Activated CD4-positive, alpha-beta T cell treated with anti-CD3 and anti-CD28 coated beads for 36 hours (primary cell): ENCODE results near the gene ESPNL. TPM values are rescaled to one million over a fixed set of nuclear protein-coding genes. Genes with fewer than 3 reads are reported as not detected.

ENCODE experiments used
- ATAC-seq: fragments of 200-7000 bp; cut with Tn5 transposase; one replicate; pipeline ENCODE4 v1.10.0; 2021; ENCODE audit warnings: mild to moderate bottlenecking, moderate library complexity
- CTCF ChIA-PET: fragments of 350-600 bp; sonication (Branson Sonifier 250); formaldehyde crosslinking; loops from one replicate; lab custom pipeline; 2021; ENCODE audit warnings: antibody characterized with exemption; lab: Charles Lee
- POLR2A ChIA-PET: fragments of 350-600 bp; sonication (Branson Sonifier 250); formaldehyde crosslinking; loops from one replicate; lab custom pipeline; 2021; ENCODE audit warnings: antibody characterized with exemption, inconsistent platforms; lab: Charles Lee
- DNase-seq: peaks from one replicate; pipeline ENCODE4 v3.0.0-alpha.2; 2020
- H3K27ac Mint-ChIP-seq: one replicate; pipeline ENCODE4 v1.8.0; 2021; ENCODE audit warnings: mixed read lengths
- H3K27me3 Mint-ChIP-seq: one replicate; pipeline ENCODE4 v1.8.0; 2021; ENCODE audit warnings: mixed read lengths
- H3K36me3 Mint-ChIP-seq: one replicate; pipeline ENCODE4 v1.8.0; 2021; ENCODE audit warnings: low read depth, mixed read lengths
- H3K4me1 Mint-ChIP-seq: one replicate; pipeline ENCODE4 v1.8.0; 2021; ENCODE audit warnings: mixed read lengths
- H3K4me3 Mint-ChIP-seq: one replicate; pipeline ENCODE4 v1.8.0; 2021; ENCODE audit warnings: mild to moderate bottlenecking, moderate library complexity, mixed read lengths
- H3K9me3 Mint-ChIP-seq: one replicate; pipeline ENCODE4 v1.8.0; 2021; ENCODE audit warnings: low read depth, mixed read lengths
- intact Hi-C, 2 experiments: fragments of 100-400 bp; cut with DNase I in 1 of 2; cut with micrococcal nuclease in 1 of 2; formaldehyde crosslinking; loops; one replicate each; pipeline versions ENCODE4 v1.14.2 to v1.15.1; 2022 to 2024; cut with DNase I, micrococcal nuclease
- total RNA-seq, 2 experiments: library from RNA; stranded (reverse); gene quantifications; one replicate each; pipeline ENCODE4 v1.2.3, GENCODE V29; 2021

The ESPNL gene
- total RNA-seq, 2 experiments from 2014 or later: 0.16 to 0.21 TPM

DNA sequence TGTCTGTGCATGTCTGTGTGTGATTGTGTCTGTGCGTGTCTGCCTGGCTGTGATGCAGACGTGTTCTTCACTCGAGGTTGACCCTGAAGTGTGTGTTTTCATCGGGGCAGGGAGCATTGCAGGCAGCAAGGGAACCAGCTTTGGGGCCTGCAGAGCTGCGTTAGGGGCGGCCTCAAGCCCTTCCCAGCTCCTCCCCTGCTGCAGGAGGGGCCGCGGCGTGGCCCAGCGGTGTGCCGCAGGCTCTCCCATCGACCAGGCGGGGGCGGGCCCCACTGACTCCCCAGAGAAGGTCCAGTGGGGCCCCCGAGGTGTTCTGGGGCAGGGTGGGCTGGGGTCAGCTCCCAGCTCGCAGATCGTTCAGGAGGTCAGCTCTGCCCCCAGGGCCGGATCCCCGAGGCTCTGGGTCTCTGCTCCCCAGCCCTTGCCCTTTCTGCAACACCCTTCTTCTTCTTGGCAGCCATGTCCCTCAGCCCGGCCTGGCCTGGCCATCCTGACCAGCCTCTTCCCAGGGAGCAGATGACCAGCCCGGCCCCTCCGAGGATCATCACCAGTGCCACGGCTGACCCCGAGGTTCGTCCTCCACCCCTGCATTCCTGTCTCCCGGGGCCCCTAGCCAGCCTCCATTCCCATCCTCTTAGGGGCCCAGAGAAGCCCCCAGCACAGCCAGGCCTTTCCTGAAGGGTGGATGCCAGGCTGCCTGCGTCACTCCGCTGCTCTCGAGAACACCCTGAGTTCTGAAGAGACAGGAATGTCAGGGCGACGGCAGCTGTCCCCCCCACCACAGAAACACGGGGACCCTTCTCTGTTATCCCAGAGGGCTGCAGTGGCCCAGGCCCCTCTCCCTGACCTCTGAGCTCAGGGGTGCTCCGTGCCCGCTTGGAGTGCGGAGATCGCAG, 27.3 kb downstream of the ESPNL start:
- Mint-ChIP-seq H3K4me1 (no peaks in the 10 kb centered on the region), H3K9me3 (no peaks in the 10 kb centered on the region), H3K36me3 (no peaks in the 10 kb centered on the region), H3K27me3 (no peaks in the 10 kb centered on the region), H3K4me3 (no peak overlapping the region), H3K27ac (no peak overlapping the region)
- DNase-seq (peak; percentile 38), ATAC-seq (peak; percentile 65)
- ChIA-PET POLR2A (no interaction called here), CTCF (no interaction called here)
- intact Hi-C loops: no loop called here

DNA sequence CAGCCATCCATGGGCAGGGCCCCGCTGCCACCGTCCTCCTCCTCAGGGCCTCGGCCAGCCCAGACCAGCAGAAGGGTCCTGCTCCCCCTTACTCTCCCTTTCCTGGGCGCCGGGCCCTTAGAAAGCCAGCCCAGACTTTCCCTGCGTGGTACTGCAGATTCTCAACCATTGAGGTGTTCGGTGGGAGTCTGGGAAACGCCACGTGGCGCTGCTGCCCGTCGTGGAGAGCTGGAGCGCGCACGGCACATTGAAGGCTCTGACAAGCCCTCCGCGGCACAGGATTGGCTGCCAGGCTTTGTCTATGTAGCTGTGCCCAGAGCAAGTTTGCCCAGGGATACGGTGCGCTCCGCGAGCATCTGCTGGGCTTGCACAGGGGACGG, 27.9 kb downstream of the ESPNL start:
- ChIA-PET POLR2A (no interaction called here), CTCF (no interaction called here)
- no peaks in the 10 kb centered on the region for H3K36me3 Mint-ChIP-seq
- no peaks in the 10 kb centered on the region for H3K9me3 Mint-ChIP-seq
- no peak overlapping the region for H3K27ac Mint-ChIP-seq
- H3K4me3 Mint-ChIP-seq: no peak overlapping the region
- DNase-seq (no peak), ATAC-seq (no peak)
- no peaks in the 10 kb centered on the region for H3K27me3 Mint-ChIP-seq
- no peaks in the 10 kb centered on the region for H3K4me1 Mint-ChIP-seq
- intact Hi-C loops: no loop called here

DNA sequence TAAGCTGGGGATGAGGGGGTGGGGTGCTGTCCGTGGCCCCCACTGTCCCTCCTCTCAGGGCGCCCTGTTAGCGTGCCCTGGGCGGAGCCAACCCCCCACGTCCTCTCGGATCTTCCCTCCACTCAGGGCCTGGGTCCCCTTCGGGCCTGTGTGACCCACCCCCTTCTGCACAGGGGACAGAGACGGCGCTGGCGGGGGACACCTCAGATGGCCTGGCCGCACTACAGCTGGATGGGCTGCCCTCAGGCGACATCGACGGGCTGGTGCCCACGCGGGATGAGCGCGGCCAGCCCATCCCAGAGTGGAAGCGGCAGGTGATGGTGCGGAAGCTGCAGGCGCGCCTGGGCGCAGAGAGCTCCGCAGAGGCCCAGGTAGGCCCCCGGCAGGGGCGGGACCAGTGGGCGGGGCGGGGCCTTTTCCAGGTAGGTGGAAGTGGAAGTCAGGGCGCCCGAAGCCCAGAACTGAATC, 28.4 kb downstream of the ESPNL start:
- no peak overlapping the region for H3K4me3 Mint-ChIP-seq
- no peak overlapping the region for H3K27ac Mint-ChIP-seq
- no peaks in the 10 kb centered on the region for H3K36me3 Mint-ChIP-seq
- ChIA-PET CTCF (no interaction called here), POLR2A (no interaction called here)
- DNase-seq (no peak), ATAC-seq (no peak)
- H3K4me1 Mint-ChIP-seq: no peaks in the 10 kb centered on the region
- H3K9me3 Mint-ChIP-seq: no peaks in the 10 kb centered on the region
- H3K27me3 Mint-ChIP-seq: no peaks in the 10 kb centered on the region
- intact Hi-C loops: no loop called here

DNA sequence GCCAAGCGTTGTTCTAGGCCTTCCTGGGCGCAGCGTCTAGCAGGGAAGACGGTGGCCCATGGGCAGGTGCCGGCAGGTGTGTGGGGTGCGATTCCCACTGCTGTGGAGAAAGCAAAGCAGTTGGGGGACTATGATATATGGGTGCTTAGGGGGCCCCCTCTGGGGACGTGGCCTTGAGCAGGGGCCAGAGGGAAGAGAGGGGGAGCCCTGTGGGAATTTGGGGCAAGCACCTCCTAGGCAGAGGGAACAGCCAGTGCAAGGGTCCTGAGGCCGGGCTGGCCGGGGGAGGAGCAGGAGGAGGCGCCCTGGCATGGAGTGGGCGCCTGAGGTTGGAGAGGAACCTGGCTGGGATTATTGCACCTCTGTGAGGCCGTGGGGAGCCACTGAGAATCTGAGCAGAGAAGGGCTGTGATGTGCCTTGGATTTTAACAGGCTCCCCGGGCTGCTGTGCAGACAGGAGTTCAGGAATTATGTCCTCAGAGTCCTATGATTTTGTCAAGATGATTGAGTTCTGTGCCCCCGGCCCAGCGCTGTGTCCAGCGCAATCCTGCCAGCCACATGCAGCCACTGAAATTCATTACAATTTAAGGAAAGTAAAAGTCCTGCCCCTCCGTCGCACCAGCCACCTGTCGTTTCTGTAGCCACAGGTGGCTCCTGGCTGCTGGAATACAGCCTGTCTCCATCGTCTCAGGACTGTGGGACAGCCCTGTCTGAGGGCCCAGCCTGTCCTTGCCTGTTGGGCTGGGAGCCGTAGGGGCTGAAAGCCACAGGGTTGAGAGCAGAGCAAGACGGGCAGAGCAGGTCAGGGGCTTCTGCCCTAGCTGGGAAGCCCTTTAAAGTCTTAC, 29.2 kb downstream of the ESPNL start:
- Mint-ChIP-seq H3K36me3 (no peaks in the 10 kb centered on the region), H3K4me3 (no peak overlapping the region), H3K4me1 (no peaks in the 10 kb centered on the region), H3K9me3 (no peaks in the 10 kb centered on the region), H3K27ac (no peak overlapping the region), H3K27me3 (no peaks in the 10 kb centered on the region)
- POLR2A ChIA-PET: no interaction called here
- no peak for ATAC-seq
- DNase-seq: no peak
- CTCF ChIA-PET: no interaction called here
- intact Hi-C loops: no loop called here

DNA sequence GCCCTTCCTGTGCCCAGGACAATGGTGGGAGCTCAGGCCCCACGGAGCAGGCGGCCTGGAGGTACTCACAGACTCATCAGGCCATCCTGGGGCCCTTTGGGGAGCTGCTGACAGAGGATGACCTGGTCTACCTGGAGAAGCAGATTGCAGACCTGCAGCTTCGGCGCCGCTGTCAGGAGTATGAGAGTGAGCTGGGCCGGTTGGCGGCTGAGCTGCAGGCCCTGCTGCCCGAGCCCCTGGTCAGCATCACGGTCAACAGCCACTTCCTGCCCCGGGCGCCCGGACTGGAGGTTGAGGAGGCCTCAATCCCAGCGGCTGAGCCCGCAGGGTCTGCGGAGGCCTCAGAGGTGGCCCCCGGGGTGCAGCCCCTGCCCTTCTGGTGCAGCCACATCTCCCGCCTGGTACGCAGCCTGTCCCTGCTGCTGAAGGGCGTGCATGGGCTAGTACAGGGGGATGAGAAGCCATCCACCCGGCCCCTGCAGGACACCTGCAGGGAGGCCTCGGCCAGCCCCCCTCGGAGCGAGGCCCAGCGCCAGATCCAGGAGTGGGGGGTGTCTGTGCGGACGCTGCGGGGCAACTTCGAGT, 30.1 kb downstream of the ESPNL start:
- no peaks in the 10 kb centered on the region for H3K4me1 Mint-ChIP-seq
- ATAC-seq (no peak), DNase-seq (no peak)
- H3K27ac Mint-ChIP-seq: no peak overlapping the region
- H3K27me3 Mint-ChIP-seq: no peaks in the 10 kb centered on the region
- ChIA-PET POLR2A (interaction anchor here (0.6 kb wide), 1 partner anchor 62 kb away, joined by 4 read pairs; no protein-coding TSS in a partner anchor), CTCF (interaction anchor here (0.6 kb wide), 1 partner anchor 108 kb away, joined by 3 read pairs; no protein-coding TSS in a partner anchor)
- H3K36me3 Mint-ChIP-seq: no peaks in the 10 kb centered on the region
- no peak overlapping the region for H3K4me3 Mint-ChIP-seq
- intact Hi-C loops: no loop called here
- no peaks in the 10 kb centered on the region for H3K9me3 Mint-ChIP-seq

DNA sequence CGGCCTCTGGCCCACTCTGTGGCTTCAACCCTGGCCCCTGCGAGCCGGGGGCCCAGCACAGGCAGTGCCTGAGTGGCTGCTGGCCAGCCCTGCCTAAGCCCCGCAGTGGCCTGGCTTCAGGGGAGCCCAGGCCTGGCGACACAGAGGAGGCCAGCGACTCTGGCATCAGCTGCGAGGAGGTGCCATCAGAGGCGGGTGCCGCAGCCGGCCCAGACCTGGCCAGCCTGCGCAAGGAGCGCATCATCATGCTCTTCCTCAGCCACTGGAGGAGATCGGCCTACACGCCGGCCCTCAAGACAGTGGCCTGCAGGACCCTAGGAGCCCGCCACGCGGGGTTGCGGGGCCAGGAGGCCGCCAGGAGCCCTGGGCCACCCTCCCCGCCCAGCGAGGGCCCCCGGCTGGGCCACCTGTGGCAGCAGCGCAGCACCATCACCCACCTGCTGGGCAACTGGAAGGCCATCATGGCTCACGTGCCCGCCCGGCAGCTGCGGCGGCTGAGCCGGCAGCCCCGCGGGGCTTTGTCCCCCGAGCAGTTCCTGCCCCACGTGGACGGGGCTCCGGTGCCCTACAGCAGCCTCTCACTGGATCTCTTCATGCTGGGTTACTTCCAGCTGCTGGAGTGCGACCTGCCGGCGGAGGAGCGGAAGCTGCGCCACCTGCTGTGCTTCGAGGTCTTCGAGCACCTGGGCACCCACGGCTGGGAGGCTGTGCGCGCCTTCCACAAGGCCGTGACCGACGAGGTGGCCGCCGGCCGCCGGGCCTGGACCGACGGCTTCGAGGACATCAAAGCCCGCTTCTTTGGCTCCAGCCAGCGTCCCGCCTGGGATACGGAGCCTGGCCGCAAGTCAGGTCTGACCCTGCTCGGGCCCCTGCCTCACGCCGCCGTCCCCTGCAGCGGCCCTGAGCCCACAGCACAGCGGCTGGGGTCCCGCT, 30.8 kb downstream of the ESPNL start:
- ChIA-PET POLR2A (no interaction called here), CTCF (interaction anchor here (0.6 kb wide), 1 partner anchor 107 kb away, joined by 3 read pairs; no protein-coding TSS in a partner anchor)
- DNase-seq (no peak), ATAC-seq (no peak)
- H3K36me3 Mint-ChIP-seq: no peaks in the 10 kb centered on the region
- no peak overlapping the region for H3K4me3 Mint-ChIP-seq
- no peaks in the 10 kb centered on the region for H3K27me3 Mint-ChIP-seq
- H3K9me3 Mint-ChIP-seq: no peaks in the 10 kb centered on the region
- no peak overlapping the region for H3K27ac Mint-ChIP-seq
- intact Hi-C loops: no loop called here
- no peaks in the 10 kb centered on the region for H3K4me1 Mint-ChIP-seq

DNA sequence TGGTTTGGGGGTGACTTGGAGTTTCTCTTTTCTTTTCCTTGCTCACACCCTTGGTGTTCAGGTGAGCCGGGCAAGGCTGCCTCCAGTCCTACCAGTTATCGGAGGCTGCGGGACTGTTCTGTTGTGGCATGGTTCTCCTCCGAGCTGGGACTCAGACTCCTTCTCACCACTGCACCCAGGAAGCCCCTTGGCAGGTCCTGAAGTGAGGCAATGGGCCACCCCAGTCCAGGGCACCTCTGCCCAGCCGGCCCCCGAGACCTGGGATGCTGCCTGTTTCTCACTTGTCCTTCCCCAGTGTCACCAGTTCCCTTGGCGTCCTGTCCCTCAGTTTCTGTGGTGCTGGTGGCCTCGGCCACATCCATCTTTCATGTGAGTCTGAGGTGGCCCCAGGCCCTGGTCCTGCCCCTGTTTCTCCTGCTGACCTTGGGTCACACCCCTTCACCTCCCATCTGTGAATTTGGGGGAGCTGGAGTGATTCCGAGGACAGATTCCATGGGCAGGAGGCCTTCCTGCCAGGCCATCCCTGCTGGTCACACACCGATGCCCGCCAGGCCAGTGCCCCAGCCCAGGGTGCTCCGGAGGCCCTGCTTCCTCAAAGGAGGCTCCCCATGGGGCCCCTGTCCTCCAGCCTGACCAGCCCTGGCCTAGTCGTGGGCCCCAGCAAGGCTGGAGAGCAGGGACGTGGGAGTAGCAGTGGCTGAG, 31.8 kb downstream of the ESPNL start:
- ChIA-PET CTCF (no interaction called here), POLR2A (no interaction called here)
- no peaks in the 10 kb centered on the region for H3K9me3 Mint-ChIP-seq
- no peak overlapping the region for H3K27ac Mint-ChIP-seq
- ATAC-seq (no peak), DNase-seq (no peak)
- H3K4me3 Mint-ChIP-seq: no peak overlapping the region
- no peaks in the 10 kb centered on the region for H3K36me3 Mint-ChIP-seq
- H3K27me3 Mint-ChIP-seq: no peaks in the 10 kb centered on the region
- intact Hi-C loops: no loop called here
- no peaks in the 10 kb centered on the region for H3K4me1 Mint-ChIP-seq

DNA sequence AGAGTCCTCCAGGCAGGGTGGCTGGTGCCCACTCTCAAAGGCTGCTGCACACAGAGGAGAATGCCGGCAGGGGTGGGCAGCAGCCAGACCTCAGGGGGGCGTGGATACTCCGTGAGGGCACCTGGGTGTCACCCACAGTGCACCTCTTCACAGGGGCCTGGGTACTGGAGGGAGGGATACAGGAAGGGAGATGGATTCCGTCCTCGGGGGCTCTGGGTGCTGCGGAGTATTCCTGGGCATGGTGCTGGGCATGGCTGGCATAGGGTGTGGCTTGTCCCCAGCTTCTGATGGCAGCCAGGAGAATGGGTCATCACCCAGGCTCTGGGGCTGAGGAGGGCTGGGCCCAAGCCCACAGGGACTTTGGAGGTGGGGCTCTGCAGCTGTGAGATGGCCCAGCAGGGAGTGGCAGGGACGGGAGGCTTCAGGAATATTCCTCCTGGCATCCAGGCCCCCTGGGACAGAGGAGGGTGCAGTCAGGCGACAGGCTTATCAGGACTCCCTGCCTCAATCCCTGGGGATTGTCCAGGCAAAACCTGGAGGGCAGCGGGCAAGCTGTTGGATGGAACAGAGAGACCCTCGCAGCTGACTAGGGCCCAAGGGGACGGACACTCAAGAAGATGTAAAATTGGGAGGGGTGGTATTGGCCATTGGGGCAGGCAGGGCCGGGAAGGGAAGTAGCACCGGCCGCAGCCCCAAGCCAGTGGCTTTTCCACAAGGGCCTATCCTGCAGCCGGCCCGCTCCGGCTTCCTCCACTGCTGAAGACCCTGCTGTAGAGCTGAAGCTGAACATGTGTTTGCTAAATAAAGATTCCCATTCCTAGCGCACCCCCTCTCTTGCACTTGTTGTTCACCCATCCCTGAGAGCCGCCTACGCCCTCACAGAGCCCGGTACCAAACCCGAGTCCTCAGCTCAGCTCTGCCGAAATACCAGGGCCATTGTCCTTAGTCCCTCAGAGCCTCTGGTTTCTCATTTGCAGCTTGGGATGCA, 32.6 kb downstream of the ESPNL start:
- Mint-ChIP-seq H3K27me3 (no peaks in the 10 kb centered on the region), H3K27ac (no peak overlapping the region), H3K9me3 (no peaks in the 10 kb centered on the region), H3K36me3 (no peaks in the 10 kb centered on the region), H3K4me1 (no peaks in the 10 kb centered on the region), H3K4me3 (no peak overlapping the region)
- POLR2A ChIA-PET: no interaction called here
- ATAC-seq: no peak
- no peak for DNase-seq
- CTCF ChIA-PET: interaction anchor here (0.7 kb wide), 1 partner anchor 355 kb away, joined by 3 read pairs; no protein-coding TSS in a partner anchor
- intact Hi-C loops: no loop called here

DNA sequence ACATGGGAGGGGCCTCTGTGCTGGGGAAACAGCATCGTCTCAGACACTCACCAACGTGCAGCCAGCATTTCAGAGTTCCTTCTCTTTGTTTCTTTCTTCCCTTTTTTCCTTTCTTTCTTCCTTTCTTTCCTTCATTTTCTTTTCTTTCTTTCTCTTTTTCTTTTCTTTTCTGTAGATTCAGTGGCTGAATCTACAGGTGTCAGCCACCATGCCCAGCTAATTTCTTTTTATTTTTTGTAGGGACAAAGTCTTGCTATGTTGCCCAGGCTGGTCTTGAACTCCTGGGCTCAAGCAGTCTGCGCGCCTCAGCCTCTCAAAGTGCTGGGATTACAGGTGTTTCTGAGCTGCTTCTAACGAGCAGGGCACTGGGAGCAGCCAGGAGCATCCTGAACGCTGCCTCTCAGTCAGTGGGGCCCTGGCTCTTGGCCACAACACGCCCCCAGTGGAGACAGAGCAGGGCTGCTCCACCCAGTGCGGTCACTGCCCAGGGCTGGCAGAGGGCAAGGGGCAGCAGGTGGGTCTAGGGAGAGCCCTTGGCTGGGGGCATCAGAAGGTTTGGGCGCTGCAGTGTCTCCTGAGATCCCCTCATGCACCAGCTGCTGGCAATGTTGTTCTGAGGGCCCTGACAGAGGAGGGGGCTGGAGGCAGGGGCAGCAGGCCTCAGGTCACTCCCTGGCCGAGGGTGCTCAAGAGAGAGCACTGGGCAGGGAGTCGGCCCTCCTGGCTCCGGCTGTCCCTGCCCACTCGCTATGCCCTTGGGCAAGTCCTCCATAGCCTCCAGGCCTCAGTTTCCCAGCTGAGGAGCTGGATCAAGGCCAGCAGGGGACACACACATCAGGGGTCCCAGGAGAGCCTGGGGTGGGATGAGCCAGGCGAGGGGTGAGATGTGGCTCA, 33.6 kb downstream of the ESPNL start:
- DNase-seq (no peak), ATAC-seq (no peak)
- Mint-ChIP-seq H3K9me3 (no peaks in the 10 kb centered on the region), H3K27me3 (no peaks in the 10 kb centered on the region), H3K4me1 (no peaks in the 10 kb centered on the region), H3K4me3 (no peak overlapping the region), H3K36me3 (no peaks in the 10 kb centered on the region), H3K27ac (no peak overlapping the region)
- intact Hi-C loops: no loop called here
- POLR2A ChIA-PET: no interaction called here
- CTCF ChIA-PET: interaction anchor here (0.6 to 0.7 kb wide), 2 partner anchors 188 to 356 kb away, joined by 3 read pairs; no protein-coding TSS in a partner anchor
